ENCODE data around the gene SRF.

The SRF gene

GRCh38 chr6:43150051-43150751 is 20.9 kb upstream of the SRF start:
- Histone ChIP-seq H2AK5ac (ENCODE audit: low read depth, low read length) (no peak overlapping the region), H3K27ac (replicated peaks; ENCODE audit: low read length) (no peak overlapping the region), H3K4ac (ENCODE audit: low read length) (no peak overlapping the region), H3K23ac (ENCODE audit: low read depth, low read length, poor library complexity) (no peak overlapping the region), H3K4me1 (ENCODE audit: control insufficient read depth in 2 of 2, insufficient read depth in 1 of 2, low read depth in 1 of 2, low read length in 2 of 2) (no peaks in the 10 kb centered on the region), H2AFZ (ENCODE audit: low read length) (no peak overlapping the region), H3K79me1 (ENCODE audit: low read depth, low read length) (no peaks in the 10 kb centered on the region), H2BK5ac (ENCODE audit: low read length) (no peak overlapping the region), H3K18ac (ENCODE audit: low read length) (no peak overlapping the region), H4K8ac (ENCODE audit: low read depth, low read length) (no peak overlapping the region), H3K4me3 (ENCODE audit: low read length in 2 of 2) (no peak overlapping the region), H3K9me3 (replicated peaks in 1 of 2; ENCODE audit: control insufficient read depth in 2 of 2, insufficient read depth in 1 of 2, low read depth in 1 of 2, low read length in 2 of 2) (no peaks in the 10 kb centered on the region), H2BK120ac (ENCODE audit: low read depth, low read length) (no peak overlapping the region), H3K9ac (ENCODE audit: low read depth, low read length, poor library complexity) (no peak overlapping the region), H3K36me3 (replicated peaks in 1 of 2; ENCODE audit: control insufficient read depth in 2 of 2, insufficient read depth in 2 of 2, low read length in 2 of 2) (peaks cover 12 to 65% of the 10 kb centered on the region in 2 donors), H3K4me2 (ENCODE audit: insufficient read depth, low read length, poor library complexity, severe bottlenecking) (no peak overlapping the region), H3K14ac (ENCODE audit: low read length) (no peak overlapping the region), H3K27me3 (ENCODE audit: control insufficient read depth in 3 of 3, insufficient read depth in 3 of 3, low read depth in 1 of 3, low read length in 3 of 3) (no peaks in the 10 kb centered on the region), H4K91ac (ENCODE audit: low read depth, low read length, poor library complexity) (no peak overlapping the region), H2BK15ac (ENCODE audit: low read length) (no peak overlapping the region), H2BK12ac (ENCODE audit: low read length) (no peak overlapping the region)
- DNase-seq (ENCODE audit: low spot score), result no peak
- WGBS, 2 donors (ENCODE audit: extremely low coverage in 2 of 2, insufficient read length in 2 of 2, insufficient replicate concordance in 1 of 2), result no CpG with 5 or more reads among the region's 7 CpGs

GRCh38 chr6:43159599-43159998 is 11.5 kb upstream of the SRF start:
- Histone ChIP-seq H3K4ac (ENCODE audit: low read length) (no peak overlapping the region), H2AK5ac (ENCODE audit: low read depth, low read length) (no peak overlapping the region), H3K23ac (ENCODE audit: low read depth, low read length, poor library complexity) (peak overlapping the region; percentile 8), H3K36me3 (replicated peaks in 1 of 2; ENCODE audit: control insufficient read depth in 2 of 2, insufficient read depth in 2 of 2, low read length in 2 of 2) (peaks cover 15 to 49% of the 10 kb centered on the region in 2 donors), H4K8ac (ENCODE audit: low read depth, low read length) (no peak overlapping the region), H2BK5ac (ENCODE audit: low read length) (no peak overlapping the region), H3K4me2 (ENCODE audit: insufficient read depth, low read length, poor library complexity, severe bottlenecking) (no peak overlapping the region), H3K79me1 (ENCODE audit: low read depth, low read length) (peaks cover 2% of the 10 kb centered on the region), H3K4me1 (ENCODE audit: control insufficient read depth in 2 of 2, insufficient read depth in 1 of 2, low read depth in 1 of 2, low read length in 2 of 2) (no peaks in the 10 kb centered on the region), H2AFZ (ENCODE audit: low read length) (no peak overlapping the region), H3K18ac (ENCODE audit: low read length) (no peak overlapping the region), H3K14ac (ENCODE audit: low read length) (no peak overlapping the region), H4K91ac (ENCODE audit: low read depth, low read length, poor library complexity) (no peak overlapping the region), H2BK120ac (ENCODE audit: low read depth, low read length) (no peak overlapping the region), H3K4me3 (ENCODE audit: low read length in 2 of 2) (no peak overlapping the region), H3K27me3 (ENCODE audit: control insufficient read depth in 3 of 3, insufficient read depth in 3 of 3, low read depth in 1 of 3, low read length in 3 of 3) (no peaks in the 10 kb centered on the region), H3K9me3 (replicated peaks in 1 of 2; ENCODE audit: control insufficient read depth in 2 of 2, insufficient read depth in 1 of 2, low read depth in 1 of 2, low read length in 2 of 2) (no peaks in the 10 kb centered on the region), H2BK12ac (ENCODE audit: low read length) (no peak overlapping the region), H2BK15ac (ENCODE audit: low read length) (no peak overlapping the region), H3K9ac (ENCODE audit: low read depth, low read length, poor library complexity) (no peak overlapping the region), H3K27ac (replicated peaks; ENCODE audit: low read length) (no peak overlapping the region)
- no CpG with 5 or more reads among the region's 11 CpGs for WGBS, 2 donors (ENCODE audit: extremely low coverage in 2 of 2, insufficient read length in 2 of 2, insufficient replicate concordance in 1 of 2)
- no peak for DNase-seq (ENCODE audit: low spot score)

GRCh38 chr6:43163899-43164298 is 7.2 kb upstream of the SRF start:
- no peak overlapping the region for H3K23ac ChIP-seq (ENCODE audit: low read depth, low read length, poor library complexity)
- H3K4me2 ChIP-seq (ENCODE audit: insufficient read depth, low read length, poor library complexity, severe bottlenecking), result no peak overlapping the region
- H3K18ac ChIP-seq (ENCODE audit: low read length), result no peak overlapping the region
- H3K27ac ChIP-seq (replicated peaks; ENCODE audit: low read length), result no peak overlapping the region
- no peak overlapping the region for H4K91ac ChIP-seq (ENCODE audit: low read depth, low read length, poor library complexity)
- no peak overlapping the region for H2BK15ac ChIP-seq (ENCODE audit: low read length)
- H3K36me3 ChIP-seq (replicated peaks in 1 of 2; ENCODE audit: control insufficient read depth in 2 of 2, insufficient read depth in 2 of 2, low read length in 2 of 2), result peaks cover 9 to 25% of the 10 kb centered on the region in 2 donors
- H2BK12ac ChIP-seq (ENCODE audit: low read length), result no peak overlapping the region
- no peak overlapping the region for H3K9ac ChIP-seq (ENCODE audit: low read depth, low read length, poor library complexity)
- no peak overlapping the region for H3K14ac ChIP-seq (ENCODE audit: low read length)
- peaks cover 0 to 2% of the 10 kb centered on the region in 2 donors for H3K4me1 ChIP-seq (ENCODE audit: control insufficient read depth in 2 of 2, insufficient read depth in 1 of 2, low read depth in 1 of 2, low read length in 2 of 2)
- no peaks in the 10 kb centered on the region for H3K27me3 ChIP-seq (ENCODE audit: control insufficient read depth in 3 of 3, insufficient read depth in 3 of 3, low read depth in 1 of 3, low read length in 3 of 3)
- H2BK120ac ChIP-seq (ENCODE audit: low read depth, low read length), result no peak overlapping the region
- no peak overlapping the region for H2AK5ac ChIP-seq (ENCODE audit: low read depth, low read length)
- H3K79me1 ChIP-seq (ENCODE audit: low read depth, low read length), result peaks cover 2% of the 10 kb centered on the region
- H2BK5ac ChIP-seq (ENCODE audit: low read length), result no peak overlapping the region
- no peaks in the 10 kb centered on the region for H3K9me3 ChIP-seq (replicated peaks in 1 of 2; ENCODE audit: control insufficient read depth in 2 of 2, insufficient read depth in 1 of 2, low read depth in 1 of 2, low read length in 2 of 2)
- no peak overlapping the region for H2AFZ ChIP-seq (ENCODE audit: low read length)
- DNase-seq (ENCODE audit: low spot score), result no peak
- no peak overlapping the region for H4K8ac ChIP-seq (ENCODE audit: low read depth, low read length)
- H3K4me3 ChIP-seq (ENCODE audit: low read length in 2 of 2), result no peak overlapping the region
- H3K4ac ChIP-seq (ENCODE audit: low read length), result no peak overlapping the region

- H2BK12ac ChIP-seq (ENCODE audit: low read length), result no peak overlapping the region
- H3K9ac ChIP-seq (ENCODE audit: low read depth, low read length, poor library complexity), result peak overlapping the region; percentile 82
- H3K36me3 ChIP-seq (replicated peaks in 1 of 2; ENCODE audit: control insufficient read depth in 2 of 2, insufficient read depth in 2 of 2, low read length in 2 of 2), result peaks cover 5 to 14% of the 10 kb centered on the region in 2 donors
- H3K27ac ChIP-seq (replicated peaks; ENCODE audit: low read length), result peak overlapping the region; percentile 97
- DNase-seq (ENCODE audit: low spot score), result no peak
- no peaks in the 10 kb centered on the region for H3K27me3 ChIP-seq (ENCODE audit: control insufficient read depth in 3 of 3, insufficient read depth in 3 of 3, low read depth in 1 of 3, low read length in 3 of 3)
- peak overlapping the region; percentile 83 for H2AFZ ChIP-seq (ENCODE audit: low read length)
- no peak overlapping the region for H2BK120ac ChIP-seq (ENCODE audit: low read depth, low read length)
- peaks cover 17 to 23% of the 10 kb centered on the region in 2 donors for H3K4me1 ChIP-seq (ENCODE audit: control insufficient read depth in 2 of 2, insufficient read depth in 1 of 2, low read depth in 1 of 2, low read length in 2 of 2)
- peak overlapping the region; percentile 69 to 83 for H3K4me3 ChIP-seq (ENCODE audit: low read length in 2 of 2)
- H3K4ac ChIP-seq (ENCODE audit: low read length), result no peak overlapping the region
- H2BK5ac ChIP-seq (ENCODE audit: low read length), result peak overlapping the region; percentile 2
- peak overlapping the region; percentile 85 for H3K4me2 ChIP-seq (ENCODE audit: insufficient read depth, low read length, poor library complexity, severe bottlenecking)
- no peak overlapping the region for H2BK15ac ChIP-seq (ENCODE audit: low read length)
- no peak overlapping the region for H4K91ac ChIP-seq (ENCODE audit: low read depth, low read length, poor library complexity)
- H3K18ac ChIP-seq (ENCODE audit: low read length), result peak overlapping the region; percentile 87
- peaks cover 16% of the 10 kb centered on the region for H3K79me1 ChIP-seq (ENCODE audit: low read depth, low read length)
- WGBS, 2 donors (ENCODE audit: extremely low coverage in 2 of 2, insufficient read length in 2 of 2, insufficient replicate concordance in 1 of 2), result no CpG with 5 or more reads among the region's 18 CpGs
- no peak overlapping the region for H4K8ac ChIP-seq (ENCODE audit: low read depth, low read length)
- no peaks in the 10 kb centered on the region for H3K9me3 ChIP-seq (replicated peaks in 1 of 2; ENCODE audit: control insufficient read depth in 2 of 2, insufficient read depth in 1 of 2, low read depth in 1 of 2, low read length in 2 of 2)
- no peak overlapping the region for H2AK5ac ChIP-seq (ENCODE audit: low read depth, low read length)
- no peak overlapping the region for H3K14ac ChIP-seq (ENCODE audit: low read length)
- H3K23ac ChIP-seq (ENCODE audit: low read depth, low read length, poor library complexity), result no peak overlapping the region
Observed at GRCh38 chr6:43170417-43170930, 595 bp upstream of the SRF start.
